Stimulated activated CD8-positive, alpha-beta memory T cell treated with anti-CD3 and anti-CD28 coated beads, Interleukin-4, amount 100 ng/mL, for 4 hours (primary cell): ENCODE data around the gene ATF7IP2.
"Not testable (repeated sequence)": the region's sequence is repeated elsewhere in the genome, so short reads cannot be mapped to it uniquely, and the experiment has no call there.

Experiments used
- DNase-seq, 2 donors: peaks; one replicate each; pipeline ENCODE4 v3.0.0-alpha.2; 2020; ENCODE audit warnings: low read depth in 2 of 2, low spot score in 1 of 2

Gene ATF7IP2

GRCh38 chr16:10376229-10376628 lies 9.6 kb upstream of the ATF7IP2 start:
- no peak for DNase-seq

- DNase-seq: no peak
Measured at GRCh38 chr16:10383626-10384025, 2.2 kb upstream of the ATF7IP2 start.

GRCh38 chr16:10386517-10387100 lies 748 bp downstream of the ATF7IP2 start:
- DNase-seq: no peak

- DNase-seq: no peak
Measured at GRCh38 chr16:10387188-10387617, 1.3 kb downstream of the ATF7IP2 start.

- no peak for DNase-seq
Measured at GRCh38 chr16:10388988-10389387, 3.1 kb downstream of the ATF7IP2 start.

- DNase-seq: no peak
Measured at GRCh38 chr16:10390330-10390729, 4.5 kb downstream of the ATF7IP2 start.

- DNase-seq: no peak
Measured at GRCh38 chr16:10390867-10391266, 5.0 kb downstream of the ATF7IP2 start.

GRCh38 chr16:10391339-10391738 lies 5.5 kb downstream of the ATF7IP2 start:
- no peak for DNase-seq

- DNase-seq: no peak
Measured at GRCh38 chr16:10402975-10403374, 17.1 kb downstream of the ATF7IP2 start.

GRCh38 chr16:10405386-10405939 lies 19.6 kb downstream of the ATF7IP2 start:
- DNase-seq: no peak

GRCh38 chr16:10408824-10409381 lies 23.0 kb downstream of the ATF7IP2 start:
- no peak for DNase-seq

GRCh38 chr16:10409713-10410112 lies 23.9 kb downstream of the ATF7IP2 start:
- not testable (repeated sequence) for DNase-seq

- no peak for DNase-seq
Measured at GRCh38 chr16:10410469-10410868, 24.6 kb downstream of the ATF7IP2 start.

GRCh38 chr16:10412935-10413601 lies 27.2 kb downstream of the ATF7IP2 start:
- DNase-seq: no peak

- not testable (repeated sequence) for DNase-seq
Measured at GRCh38 chr16:10418204-10418603, 32.3 kb downstream of the ATF7IP2 start.

- no peak for DNase-seq
Measured at GRCh38 chr16:10419701-10420100, 33.8 kb downstream of the ATF7IP2 start.

GRCh38 chr16:10421596-10421995 lies 35.7 kb downstream of the ATF7IP2 start:
- DNase-seq: no peak

GRCh38 chr16:10428433-10429168 lies 42.7 kb downstream of the ATF7IP2 start:
- no peak for DNase-seq

- DNase-seq: not testable (repeated sequence)
Measured at GRCh38 chr16:10429299-10429969, 43.6 kb downstream of the ATF7IP2 start.

- DNase-seq: no peak
Measured at GRCh38 chr16:10441726-10442125, 55.9 kb downstream of the ATF7IP2 start.

GRCh38 chr16:10447289-10447688 lies 61.4 kb downstream of the ATF7IP2 start:
- no peak for DNase-seq
